Right hindlimb (tissue), 1 donor: Measurements from ENCODE around the gene HSPD1.
"Not testable (repeated sequence)": the region's sequence is repeated elsewhere in the genome, so short reads cannot be mapped to it uniquely, and the experiment has no call there.

Experiments used
- DNase-seq: peaks from one replicate; pipeline ENCODE4 v3.0.0-alpha.2; 2018

Gene HSPD1

DNA sequence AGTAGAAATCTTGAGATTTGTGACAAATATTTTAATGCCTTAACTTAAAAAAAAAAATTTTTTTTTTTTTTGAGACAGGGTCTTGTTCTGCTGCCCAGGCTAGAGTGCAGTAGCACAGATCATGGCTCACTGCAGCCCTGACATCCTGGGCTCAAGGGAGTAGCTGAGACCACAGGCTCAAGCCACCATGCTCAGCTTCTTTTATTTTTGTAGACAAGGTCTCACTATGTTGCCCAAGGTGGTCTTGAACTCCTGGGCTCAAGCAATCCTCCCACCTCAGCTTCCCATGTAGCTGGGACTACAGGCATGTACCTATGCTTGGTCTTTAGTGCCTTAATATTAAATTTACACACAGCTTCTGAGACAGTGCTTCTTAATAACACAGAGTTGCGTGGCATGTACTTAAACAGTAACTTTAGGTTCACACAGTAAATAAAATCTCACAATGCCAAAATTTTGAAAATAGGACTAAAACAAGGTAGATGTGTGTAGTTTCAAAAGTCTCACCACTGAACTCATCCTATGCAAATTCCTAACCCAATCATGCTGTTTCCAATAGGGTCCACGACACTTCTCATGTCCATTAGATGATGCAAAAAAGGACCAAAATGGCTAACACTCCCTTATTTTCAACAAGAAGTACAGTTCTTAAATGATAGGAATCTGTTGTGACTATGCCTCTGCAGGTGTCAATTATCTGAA is 4.1 kb downstream of the HSPD1 start:
- DNase-seq: no peak

- DNase-seq: no peak
Measured at GRCh38 chr2:197487385-197487784, 12.3 kb downstream of the HSPD1 start.

DNA sequence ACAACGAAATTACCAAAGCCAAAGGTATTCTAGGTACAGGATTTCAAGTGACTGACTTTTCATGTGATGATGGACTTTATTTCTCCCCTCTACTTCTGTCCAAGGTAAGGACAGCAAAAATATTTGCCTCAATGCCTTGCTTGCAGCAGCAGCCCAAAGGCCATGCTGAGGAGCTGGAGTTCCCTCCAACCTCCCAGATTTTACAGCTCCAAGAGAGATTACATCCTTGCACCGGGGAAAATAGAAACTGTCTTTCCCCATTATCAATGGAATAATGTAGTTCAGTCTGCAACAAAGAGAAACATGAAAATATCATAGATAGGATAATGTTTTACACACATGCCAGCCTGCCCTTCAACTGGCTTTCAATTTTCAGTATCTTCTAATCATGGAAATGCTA is 13.5 kb downstream of the HSPD1 start:
- DNase-seq: no peak

GRCh38 chr2:197484248-197484647 is 15.4 kb downstream of the HSPD1 start:
- DNase-seq: not testable (repeated sequence)

DNA sequence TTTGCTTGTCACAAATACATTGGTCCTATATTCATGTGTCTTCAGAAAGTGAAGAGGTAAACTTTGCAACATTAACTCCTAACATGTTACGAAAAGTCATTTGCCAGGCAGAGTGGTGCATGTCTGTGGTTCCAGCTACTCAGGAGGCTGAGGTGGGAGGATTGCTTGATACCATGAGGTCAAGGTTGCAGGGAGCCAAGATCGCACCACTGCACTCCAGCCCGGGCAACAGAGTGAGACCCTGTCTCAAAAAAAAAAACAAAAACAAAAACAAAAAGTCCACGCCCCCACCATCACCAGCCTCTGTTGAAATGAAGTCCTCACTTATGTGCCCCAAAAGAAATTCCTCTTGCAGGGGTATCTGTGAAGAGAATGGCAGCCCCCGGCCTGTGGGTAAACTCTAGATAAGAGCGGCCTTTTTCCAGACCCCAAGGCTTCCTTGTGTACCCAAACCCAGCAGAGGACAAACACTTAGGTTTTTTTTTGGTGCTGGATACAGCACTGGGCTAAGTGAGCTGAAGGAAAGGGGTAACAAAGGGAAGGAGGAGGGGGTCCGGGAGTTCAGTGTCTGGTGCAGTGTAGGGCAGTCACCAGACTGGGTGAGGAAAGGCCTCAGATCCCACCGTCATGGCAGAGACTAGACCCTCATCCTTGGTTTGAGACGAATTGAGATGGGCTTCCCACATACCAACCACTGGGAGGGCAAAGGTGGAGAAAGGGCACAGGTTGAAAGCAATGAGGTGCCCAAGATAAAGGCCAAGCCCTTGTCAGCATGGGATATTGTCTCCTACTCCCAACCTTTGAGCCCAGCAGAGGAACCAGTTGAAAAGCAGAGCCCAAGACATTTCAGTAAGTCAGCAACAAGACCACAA is 19.2 kb downstream of the HSPD1 start:
- DNase-seq: no peak

DNA sequence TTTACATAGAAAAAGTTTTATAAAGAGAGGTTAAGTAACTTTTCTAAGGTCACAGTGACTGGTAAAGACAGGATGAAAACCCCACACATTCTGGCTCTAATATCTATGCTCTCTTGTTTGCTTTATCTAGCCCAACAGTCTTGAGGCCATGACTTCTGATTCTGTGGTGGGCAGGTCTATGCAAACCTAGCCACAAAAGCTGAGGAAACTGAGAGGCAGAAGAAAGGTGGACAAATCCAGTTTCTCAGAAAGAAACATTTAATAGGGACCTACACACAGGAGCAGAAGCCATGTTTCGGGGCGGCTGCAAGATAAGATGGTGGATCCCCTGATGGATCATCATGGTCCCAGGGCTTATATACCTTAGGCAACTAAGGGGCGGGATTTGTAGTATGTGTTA is 21.8 kb downstream of the HSPD1 start:
- no peak for DNase-seq

DNA sequence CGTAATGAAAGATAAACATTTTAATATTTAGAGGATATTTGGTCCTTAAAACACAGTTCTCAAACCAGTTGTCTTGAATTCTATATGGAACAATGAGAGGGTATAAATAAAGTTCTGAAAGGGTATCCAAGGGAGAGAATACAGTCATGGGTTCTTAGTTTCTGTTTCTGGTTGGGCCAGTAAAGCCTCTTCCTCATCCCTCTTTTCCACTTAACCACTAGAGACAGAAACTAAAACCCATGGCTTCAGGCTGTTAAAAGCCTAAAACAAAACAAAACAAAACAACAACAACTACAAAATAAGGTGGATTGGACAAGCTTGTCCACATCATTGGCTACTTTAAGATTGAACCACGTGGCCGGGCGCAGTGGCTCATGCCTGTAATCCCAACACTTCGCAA is 27.5 kb downstream of the HSPD1 start:
- DNase-seq: no peak

GRCh38 chr2:197464175-197464574 is 35.5 kb downstream of the HSPD1 start:
- DNase-seq: no peak

- no peak for DNase-seq
Measured at GRCh38 chr2:197461057-197461456, 38.6 kb downstream of the HSPD1 start.

DNA sequence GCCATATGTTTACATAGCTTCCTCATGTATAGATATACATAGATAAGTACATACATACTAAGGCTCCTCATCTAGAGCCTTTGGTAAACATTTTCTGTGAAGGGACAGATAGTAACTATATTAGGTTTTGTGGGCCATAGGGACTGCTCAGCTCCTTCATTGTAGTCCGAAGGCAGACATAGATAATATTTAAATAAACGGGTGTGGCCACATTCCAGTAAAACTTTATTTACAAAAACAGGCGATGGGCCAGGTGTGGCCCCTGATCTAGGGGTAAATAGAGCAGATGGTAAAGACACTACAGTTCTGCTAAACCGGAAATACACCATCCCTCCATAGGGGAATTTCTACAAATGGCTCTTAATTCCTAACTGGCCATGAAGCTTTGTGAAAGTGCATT is 39.0 kb downstream of the HSPD1 start:
- DNase-seq: no peak

GRCh38 chr2:197455428-197455827 is 44.2 kb downstream of the HSPD1 start:
- no peak for DNase-seq

DNA sequence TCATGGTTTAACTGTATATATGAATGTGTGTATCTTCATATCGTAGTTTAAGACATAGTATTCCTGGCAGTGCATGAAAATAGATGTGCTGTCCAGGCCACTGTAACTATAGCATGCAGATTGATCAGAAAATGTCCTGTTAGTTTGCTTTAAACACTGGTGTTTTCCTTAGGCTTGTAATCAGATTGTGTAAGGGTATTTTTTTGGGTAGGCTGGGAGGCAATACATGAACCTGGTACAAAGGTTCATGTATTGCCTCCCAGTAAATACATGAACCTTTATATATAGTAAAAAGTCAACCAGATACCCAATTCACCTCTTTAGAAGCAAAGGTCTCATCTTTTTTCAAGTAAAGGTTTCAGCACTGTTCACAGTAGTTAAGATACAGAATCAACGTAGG is 44.7 kb downstream of the HSPD1 start:
- DNase-seq: no peak

- DNase-seq: peak; percentile 83
Measured at GRCh38 chr2:197453914-197454398, 45.7 kb downstream of the HSPD1 start.

DNA sequence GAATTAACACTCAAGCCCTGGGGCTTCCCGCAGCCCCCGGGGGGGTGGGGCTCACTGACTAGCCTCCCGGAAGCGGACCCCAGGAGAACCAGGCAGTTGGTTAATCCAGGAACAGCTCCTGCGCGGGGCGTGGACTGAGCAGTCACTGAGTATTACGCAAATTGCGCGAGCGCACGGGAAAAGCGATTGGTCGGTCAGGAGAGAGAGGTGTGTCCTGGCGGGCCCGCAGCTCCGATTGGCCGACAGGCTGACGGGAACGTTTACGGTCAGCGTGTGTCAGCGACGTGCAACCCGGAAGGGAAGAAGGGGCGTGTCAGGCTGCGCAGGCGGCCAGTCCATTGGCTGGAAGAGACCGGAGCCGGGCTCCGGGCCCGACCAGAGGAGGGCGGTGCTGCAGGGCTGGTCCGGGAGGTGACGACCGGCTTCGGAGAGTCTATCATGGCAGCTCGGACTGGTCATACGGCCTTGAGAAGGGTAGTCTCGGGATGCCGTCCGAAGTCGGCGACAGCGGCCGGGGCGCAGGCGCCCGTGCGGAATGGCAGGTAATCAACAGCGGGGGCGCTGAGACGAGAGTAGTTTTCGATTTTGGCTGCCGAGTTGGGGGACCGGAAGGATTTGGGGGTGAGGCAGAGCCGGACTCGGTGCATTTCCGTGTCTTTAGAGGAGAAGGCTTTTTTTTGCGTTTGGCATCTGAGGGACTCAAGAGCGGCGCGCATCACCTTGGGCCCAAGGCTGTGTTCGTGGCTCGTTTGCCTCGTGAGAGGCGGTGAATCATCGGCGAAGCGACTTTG is 46.3 kb downstream of the HSPD1 start, which contains the start of gene COQ10B:
Gene COQ10B, plus strand, starts transcription at position 430 of the 791 bp plus-strand sequence. Its CDS starts 9 bp downstream, at position 439.
- DNase-seq: peak; percentile 100

DNA sequence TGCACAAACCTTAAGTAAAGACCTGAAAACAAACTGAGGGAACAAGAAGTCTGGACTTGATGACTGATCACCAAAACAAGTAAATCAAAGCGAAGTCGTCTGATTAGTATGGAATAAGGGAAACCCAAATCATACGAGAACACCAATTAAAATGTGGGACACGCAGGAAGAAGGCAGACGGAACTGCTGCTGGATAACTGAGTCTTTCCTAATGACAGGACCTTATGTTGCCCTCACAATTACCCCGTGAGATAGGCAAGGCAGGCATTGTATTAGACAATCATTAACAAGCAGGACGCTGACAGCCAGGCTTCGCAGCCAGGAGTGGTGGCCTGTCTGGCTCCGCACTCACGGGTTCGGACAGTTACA is 46.9 kb downstream of the HSPD1 start:
- no peak for DNase-seq

DNA sequence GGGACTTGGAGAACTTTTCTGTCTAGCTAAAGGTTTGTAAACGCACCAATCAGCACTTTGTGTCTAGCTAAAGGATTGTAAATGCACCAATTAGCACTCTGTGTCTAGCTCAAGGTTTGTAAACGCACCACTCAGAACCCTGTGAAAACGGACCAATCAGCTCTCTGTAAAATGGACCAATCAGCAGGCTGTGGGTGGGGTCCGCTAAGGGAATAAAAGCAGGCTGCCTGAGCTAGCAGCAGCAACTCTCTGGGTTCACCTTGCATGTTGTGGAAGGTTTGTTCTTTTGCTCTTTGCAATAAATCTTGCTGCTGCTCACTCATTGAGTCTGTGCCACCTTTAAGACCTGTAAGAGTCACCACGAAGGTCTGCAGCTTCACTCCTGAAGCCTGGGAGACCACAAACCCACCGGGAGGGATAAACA is 48.7 kb downstream of the HSPD1 start:
- DNase-seq: not testable (repeated sequence)

DNA sequence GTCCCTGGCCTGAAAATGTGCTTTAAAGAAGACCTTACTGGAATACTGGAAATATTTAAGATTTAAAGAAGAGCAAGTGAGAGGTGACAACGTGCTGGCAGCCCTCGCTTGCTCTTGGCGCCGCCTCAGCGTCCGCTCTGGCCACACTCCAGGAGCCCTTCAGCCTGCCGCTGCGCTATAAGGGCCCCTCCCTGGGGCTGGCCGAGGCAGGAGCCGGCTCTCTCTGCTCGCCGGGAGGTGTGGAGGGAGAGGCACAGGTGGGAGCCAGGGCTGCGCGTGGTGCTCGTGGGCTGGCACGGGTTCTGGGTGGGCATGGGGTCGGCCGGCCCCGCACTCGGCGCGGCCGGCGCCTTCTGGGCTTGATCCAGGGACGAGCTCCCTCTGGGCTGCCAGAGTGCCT is 49.2 kb downstream of the HSPD1 start:
- DNase-seq: no peak

GRCh38 chr2:197446844-197447243 is 52.8 kb downstream of the HSPD1 start:
- DNase-seq: no peak

DNA sequence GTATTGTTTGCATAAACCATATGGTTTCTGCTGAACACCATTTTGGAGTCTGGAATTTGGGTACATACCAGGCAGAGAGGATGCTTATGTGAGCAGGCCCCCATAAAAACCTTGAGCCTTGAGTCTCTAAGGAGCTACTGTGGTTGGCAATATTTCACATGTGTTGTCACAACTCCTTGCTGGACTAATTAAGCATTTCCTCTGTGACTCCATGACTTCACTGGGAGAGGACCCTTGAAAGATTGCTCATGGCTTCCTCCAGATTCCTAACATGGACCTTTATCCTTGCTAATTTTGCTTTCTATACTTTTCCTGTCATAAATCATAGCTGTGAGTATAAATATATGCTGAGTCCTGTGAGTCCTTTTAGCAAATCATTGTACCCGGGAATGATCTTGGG is 53.9 kb downstream of the HSPD1 start:
- no peak for DNase-seq

- DNase-seq: no peak
Measured at GRCh38 chr2:197442857-197443256, 56.8 kb downstream of the HSPD1 start.

DNA sequence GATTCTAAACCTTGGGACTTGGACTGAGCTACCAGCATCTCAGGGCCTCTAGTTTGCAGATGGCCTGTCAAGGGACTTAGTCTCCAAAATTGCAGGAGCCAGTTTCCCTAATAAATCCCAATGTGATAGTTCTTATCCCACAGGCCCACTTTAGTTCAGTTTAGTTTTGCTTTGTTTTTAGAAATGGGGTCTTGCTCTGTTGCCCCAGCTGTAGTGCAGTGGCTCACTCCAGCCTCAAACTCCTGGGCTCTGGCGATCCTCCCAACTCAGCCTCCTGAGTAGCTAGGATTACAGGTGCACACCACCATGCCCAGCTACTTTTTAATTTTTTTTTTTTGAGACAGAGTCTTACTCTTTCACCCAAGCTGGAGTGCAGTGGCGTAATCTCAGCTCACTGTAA is 62.3 kb downstream of the HSPD1 start:
- no peak for DNase-seq
